H1 (cell line): ENCODE data around the gene PRR5L. TPM values are rescaled to one million over a fixed set of nuclear protein-coding genes. Genes with fewer than 3 reads are reported as not detected.

ENCODE experiments used
- CREB1 ChIP-seq: IDR thresholded peaks from 2 replicates; pipeline ENCODE4 v1.6.1; 2012; ENCODE audit warnings: inconsistent platforms
- KDM1A ChIP-seq: fragments of 200-600, 300-600 bp; sonication (generic); IDR thresholded peaks from 2 replicates; pipeline ENCODE4 v1.7.1; 2016; ENCODE audit warnings: mild to moderate bottlenecking, low read length, borderline replicate concordance
- polyA plus RNA-seq, 7 experiments: library from polyadenylated mRNA; depleted of rRNA in 3 of 7; stranded (reverse) in 5 of 7; unstranded in 2 of 7; fragments of >200 nt in 5 of 7; fragments of 200-250 nt in 2 of 7; gene quantifications; 1 replicate in 5 of 7; 2 replicates in 1 of 7; 4 replicates in 1 of 7; pipeline versions ENCODE4 v1.2.1 to v1.2.3, GENCODE V29; 2011 to 2013; ENCODE audit warnings: missing spikeins in 2 of 7, mixed read lengths in 2 of 7
- total RNA-seq: library from RNA; stranded (reverse); fragmentation: NEBNext Ultra II Directional; extraction: Animal tissue kit (Norgen Biotek cat#: 25700); gene quantifications from 2 replicates; pipeline ENCODE4 v1.2.1, GENCODE V29; 2021
- TF ChIP-seq, protein P1 (sequence below): IDR thresholded peaks from 2 replicates; pipeline ENCODE4 v1.6.1; 2012; ENCODE audit warnings: inconsistent platforms
- TF ChIP-seq, protein P2 (sequence below): IDR thresholded peaks from 2 replicates; pipeline ENCODE4 v1.6.1; 2011; ENCODE audit warnings: low read length, improper control_type of control experiment

Gene PRR5L
- total and polyA plus RNA-seq, 2 of the 8 experiments (the other 6 are each of a cell fraction or from before 2014, with no cell fraction given), result 6.6 to 10.1 TPM

DNA sequence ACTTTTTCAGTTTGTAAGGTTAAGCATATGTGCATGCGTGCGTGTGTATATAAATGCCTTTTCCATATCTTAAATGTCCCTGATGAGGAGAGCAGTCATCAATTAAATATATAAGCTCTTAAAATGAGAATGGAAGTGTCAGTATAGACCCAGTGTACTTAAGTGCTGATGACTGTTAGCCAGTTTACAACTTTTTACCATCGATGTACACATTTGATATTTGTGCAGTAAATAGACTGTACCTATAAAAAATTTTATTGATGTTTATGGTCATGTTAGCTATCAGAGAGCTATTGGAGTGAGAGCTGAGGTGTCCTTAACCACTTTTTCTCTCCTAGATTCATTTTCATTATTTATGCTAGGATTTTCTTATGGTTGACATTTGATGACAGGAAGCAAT, 168.6 kb downstream of the PRR5L start (continued):
- TF ChIP-seq, protein P1, sequence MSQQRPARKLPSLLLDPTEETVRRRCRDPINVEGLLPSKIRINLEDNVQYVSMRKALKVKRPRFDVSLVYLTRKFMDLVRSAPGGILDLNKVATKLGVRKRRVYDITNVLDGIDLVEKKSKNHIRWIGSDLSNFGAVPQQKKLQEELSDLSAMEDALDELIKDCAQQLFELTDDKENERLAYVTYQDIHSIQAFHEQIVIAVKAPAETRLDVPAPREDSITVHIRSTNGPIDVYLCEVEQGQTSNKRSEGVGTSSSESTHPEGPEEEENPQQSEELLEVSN, result no peak
- no peak for TF ChIP-seq KDM1A
- TF ChIP-seq CREB1, result no peak
- TF ChIP-seq, protein P2, sequence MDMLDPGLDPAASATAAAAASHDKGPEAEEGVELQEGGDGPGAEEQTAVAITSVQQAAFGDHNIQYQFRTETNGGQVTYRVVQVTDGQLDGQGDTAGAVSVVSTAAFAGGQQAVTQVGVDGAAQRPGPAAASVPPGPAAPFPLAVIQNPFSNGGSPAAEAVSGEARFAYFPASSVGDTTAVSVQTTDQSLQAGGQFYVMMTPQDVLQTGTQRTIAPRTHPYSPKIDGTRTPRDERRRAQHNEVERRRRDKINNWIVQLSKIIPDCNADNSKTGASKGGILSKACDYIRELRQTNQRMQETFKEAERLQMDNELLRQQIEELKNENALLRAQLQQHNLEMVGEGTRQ, result no peak
- TF ChIP-seq, all 59 proteins: peak for 0
